Measurements from ENCODE around the gene MAGI2.

Gene MAGI2

GRCh38 chr7:79217976-79218626 lies 235.4 kb downstream of the MAGI2 start:
- no peak overlapping the region for H3K4me3 ChIP-seq (ENCODE audit: low read depth, low read length)
- TF ChIP-seq CTCF (IDR thresholded peaks at IDR 0.05; ENCODE audit: low read depth, low read length), result no peak

GRCh38 chr7:79217468-79217867 lies 236.0 kb downstream of the MAGI2 start:
- TF ChIP-seq CTCF (IDR thresholded peaks at IDR 0.05; ENCODE audit: low read depth, low read length), result no peak
- no peak overlapping the region for H3K4me3 ChIP-seq (ENCODE audit: low read depth, low read length)

- no peak overlapping the region for H3K4me3 ChIP-seq (ENCODE audit: low read depth, low read length)
- TF ChIP-seq CTCF (IDR thresholded peaks at IDR 0.05; ENCODE audit: low read depth, low read length), result no peak
Observed at GRCh38 chr7:79216236-79216635, 237.2 kb downstream of the MAGI2 start.

- H3K4me3 ChIP-seq (ENCODE audit: low read depth, low read length), result no peak overlapping the region
- TF ChIP-seq CTCF (IDR thresholded peaks at IDR 0.05; ENCODE audit: low read depth, low read length), result no peak
Observed at GRCh38 chr7:79212334-79212733, 241.1 kb downstream of the MAGI2 start.

GRCh38 chr7:79211724-79212123 lies 241.7 kb downstream of the MAGI2 start:
- no peak overlapping the region for H3K4me3 ChIP-seq (ENCODE audit: low read depth, low read length)
- TF ChIP-seq CTCF (IDR thresholded peaks at IDR 0.05; ENCODE audit: low read depth, low read length), result no peak

- no peak overlapping the region for H3K4me3 ChIP-seq (ENCODE audit: low read depth, low read length)
Observed at GRCh38 chr7:79199961-79200360, 253.5 kb downstream of the MAGI2 start.

GRCh38 chr7:79199266-79199665 lies 254.2 kb downstream of the MAGI2 start:
- H3K4me3 ChIP-seq (ENCODE audit: low read depth, low read length), result no peak overlapping the region
- no peak for TF ChIP-seq CTCF (IDR thresholded peaks at IDR 0.05; ENCODE audit: low read depth, low read length)

More at GRCh38 chr7:79199961-79200360, 253.5 kb downstream of the MAGI2 start:
- no peak for TF ChIP-seq CTCF (IDR thresholded peaks at IDR 0.05; ENCODE audit: low read depth, low read length)
